ENCODE data around the gene GJB3. TPM values are rescaled to one million over a fixed set of nuclear protein-coding genes. Genes with fewer than 3 reads are reported as not detected.

The GJB3 gene
- total and polyA plus RNA-seq, 5 experiments from 2014 or later, result not detected

- Mint-ChIP-seq H3K9me3 (no peaks in the 10 kb centered on the region), H3K27ac (no peak overlapping the region), H3K27me3 (peaks cover 29 to 69% (median 47%) of the 10 kb centered on the region in 5 donors), H3K4me3 (peak overlapping the region in 6 of 10 donors; percentile 6 to 43 (median 36)), H3K36me3 (no peaks in the 10 kb centered on the region), H3K4me1 (peaks cover 0 to 3% (median 0%) of the 10 kb centered on the region in 4 donors)
- ATAC-seq, result no peak
- POLR2A ChIA-PET, result no interaction called here
- DNase-seq, result no peak
These were observed 486 bp upstream of the GJB3 start for GRCh38 chr1:34780528-34780927.

GRCh38 chr1:34781844-34782391, 904 bp downstream of the GJB3 start:
- peaks cover 38 to 78% (median 55%) of the 10 kb centered on the region in 5 donors for H3K27me3 Mint-ChIP-seq
- POLR2A ChIA-PET, result no interaction called here
- peak overlapping the region in 1 of 10 donors; percentile 50 for H3K27ac Mint-ChIP-seq

GRCh38 chr1:34784751-34785221, 3.8 kb downstream of the GJB3 start:
- Mint-ChIP-seq H3K4me3 (peak overlapping the region in 1 of 10 donors; percentile 28), H3K27me3 (peaks cover 25 to 76% (median 43%) of the 10 kb centered on the region in 5 donors), H3K36me3 (no peaks in the 10 kb centered on the region), H3K27ac (no peak overlapping the region), H3K4me1 (peaks cover 3 to 9% (median 4%) of the 10 kb centered on the region in 4 donors), H3K9me3 (no peaks in the 10 kb centered on the region)
- DNase-seq (no peak), ATAC-seq (no peak)
- POLR2A ChIA-PET, result interaction anchor here (0.6 kb wide), 1 partner anchor 175 kb away, joined by 3 read pairs; no protein-coding TSS in a partner anchor

More at GRCh38 chr1:34781844-34782391, 904 bp downstream of the GJB3 start:
- Mint-ChIP-seq H3K9me3 (no peaks in the 10 kb centered on the region), H3K36me3 (no peaks in the 10 kb centered on the region), H3K4me3 (peak overlapping the region in 6 of 10 donors; percentile 13 to 55 (median 40)), H3K4me1 (peaks cover 3 to 9% (median 4%) of the 10 kb centered on the region in 4 donors)
- ATAC-seq, result no peak
- no peak for DNase-seq

- H3K27me3 Mint-ChIP-seq, result peaks cover 25 to 76% (median 42%) of the 10 kb centered on the region in 5 donors
- no peak overlapping the region for H3K4me3 Mint-ChIP-seq
- no peaks in the 10 kb centered on the region for H3K9me3 Mint-ChIP-seq
- H3K4me1 Mint-ChIP-seq, result peaks cover 3 to 9% (median 4%) of the 10 kb centered on the region in 4 donors
- no peaks in the 10 kb centered on the region for H3K36me3 Mint-ChIP-seq
- ATAC-seq (no peak), DNase-seq (no peak)
- no peak overlapping the region for H3K27ac Mint-ChIP-seq
- POLR2A ChIA-PET, result no interaction called here
These were observed 4.3 kb downstream of the GJB3 start for GRCh38 chr1:34785231-34785874.

- no peak for ATAC-seq
- H3K36me3 Mint-ChIP-seq, result no peaks in the 10 kb centered on the region
- peak in 1 of 10 donors; percentile 8 for DNase-seq
- H3K27me3 Mint-ChIP-seq, result peaks cover 22 to 82% (median 47%) of the 10 kb centered on the region in 5 donors
- H3K4me3 Mint-ChIP-seq, result no peak overlapping the region
- POLR2A ChIA-PET, result interaction anchor here (0.6 kb wide), 1 partner anchor 413 kb away, joined by 7 read pairs; no protein-coding TSS in a partner anchor
- no peaks in the 10 kb centered on the region for H3K9me3 Mint-ChIP-seq
- no peak overlapping the region for H3K27ac Mint-ChIP-seq
- peaks cover 0 to 9% (median 4%) of the 10 kb centered on the region in 4 donors for H3K4me1 Mint-ChIP-seq
These were observed 5.0 kb downstream of the GJB3 start for GRCh38 chr1:34785875-34786470.

GRCh38 chr1:34786521-34787325, 5.7 kb downstream of the GJB3 start:
- Mint-ChIP-seq H3K27me3 (peaks cover 25 to 85% (median 47%) of the 10 kb centered on the region in 5 donors), H3K36me3 (no peaks in the 10 kb centered on the region), H3K27ac (peak overlapping the region in 2 of 10 donors; percentile 0 to 75), H3K4me3 (no peak overlapping the region), H3K4me1 (peaks cover 3 to 9% (median 5%) of the 10 kb centered on the region in 4 donors), H3K9me3 (no peaks in the 10 kb centered on the region)
- ATAC-seq, result peak; percentile 88 to 91
- POLR2A ChIA-PET, result interaction anchor here (0.6 kb wide), 1 partner anchor 412 kb away, joined by 7 read pairs; no protein-coding TSS in a partner anchor
- peak in 9 of 10 donors; percentile 32 to 65 (median 50) for DNase-seq

- Mint-ChIP-seq H3K27me3 (peaks cover 27 to 83% (median 44%) of the 10 kb centered on the region in 5 donors), H3K4me3 (no peak overlapping the region), H3K4me1 (peaks cover 6 to 17% (median 11%) of the 10 kb centered on the region in 4 donors), H3K27ac (no peak overlapping the region), H3K9me3 (no peaks in the 10 kb centered on the region), H3K36me3 (no peaks in the 10 kb centered on the region)
- ATAC-seq, result no peak
- DNase-seq, result no peak
- POLR2A ChIA-PET, result no interaction called here
These were observed 6.7 kb downstream of the GJB3 start for GRCh38 chr1:34787461-34788420.

- peaks cover 19 to 55% (median 24%) of the 10 kb centered on the region in 5 donors for H3K27me3 Mint-ChIP-seq
- no peaks in the 10 kb centered on the region for H3K9me3 Mint-ChIP-seq
- H3K27ac Mint-ChIP-seq, result no peak overlapping the region
- H3K4me3 Mint-ChIP-seq, result no peak overlapping the region
- POLR2A ChIA-PET, result no interaction called here
- ATAC-seq (no peak), DNase-seq (no peak)
- peaks cover 6 to 17% (median 12%) of the 10 kb centered on the region in 4 donors for H3K4me1 Mint-ChIP-seq
- no peaks in the 10 kb centered on the region for H3K36me3 Mint-ChIP-seq
These were observed 10.0 kb downstream of the GJB3 start for GRCh38 chr1:34790985-34791384.

- peak overlapping the region; percentile 46 to 82 (median 70) for H3K4me3 Mint-ChIP-seq
- ATAC-seq, result peak in 1 of 2 donors; percentile 20
- H3K9me3 Mint-ChIP-seq, result no peaks in the 10 kb centered on the region
- peak overlapping the region in 2 of 10 donors; percentile 42 to 66 for H3K27ac Mint-ChIP-seq
- DNase-seq, result no peak
- POLR2A ChIA-PET, result no interaction called here
- H3K36me3 Mint-ChIP-seq, result no peaks in the 10 kb centered on the region
- peaks cover 2 to 11% (median 9%) of the 10 kb centered on the region in 4 donors for H3K4me1 Mint-ChIP-seq
- H3K27me3 Mint-ChIP-seq, result peaks cover 10 to 44% (median 19%) of the 10 kb centered on the region in 5 donors
These were observed 11.4 kb downstream of the GJB3 start for GRCh38 chr1:34792424-34792823.

- Mint-ChIP-seq H3K36me3 (no peaks in the 10 kb centered on the region), H3K4me3 (peak within 1 kb of the TSS; percentile 51 to 82 (median 70)), H3K9me3 (no peaks in the 10 kb centered on the region), H3K27ac (peak within 1 kb of the TSS in 3 of 10 donors; percentile 33 to 66 (median 42)), H3K27me3 (peaks cover 10 to 40% (median 19%) of the 10 kb centered on the region in 5 donors), H3K4me1 (peaks cover 2 to 11% (median 9%) of the 10 kb centered on the region in 4 donors)
- peak; percentile 33 to 45 for ATAC-seq
- DNase-seq, result peak in 2 of 10 donors; percentile 6 to 21
- POLR2A ChIA-PET, result no interaction called here
These were observed 12.1 kb downstream of the GJB3 start, which contains the start of gene GJA4 for GRCh38 chr1:34792868-34793727. GJA4 (plus strand) TSS chr1:34792999; CDS start chr1:34794214, 1,215 bp downstream.

Data from naive thymus-derived CD8-positive, alpha-beta T cell (primary cell).